GM19372 (cell line): Measurements from ENCODE around the gene ADAMTS9.

Experiments used
- ATAC-seq: cut with Tn5 transposase; IDR thresholded peaks from one replicate; pipeline ENCODE4 v1.9.1; 2021; ENCODE audit warnings: mild to moderate bottlenecking, low read depth, moderate library complexity; ENCODE audit not compliant: unreplicated experiment

Gene ADAMTS9

DNA sequence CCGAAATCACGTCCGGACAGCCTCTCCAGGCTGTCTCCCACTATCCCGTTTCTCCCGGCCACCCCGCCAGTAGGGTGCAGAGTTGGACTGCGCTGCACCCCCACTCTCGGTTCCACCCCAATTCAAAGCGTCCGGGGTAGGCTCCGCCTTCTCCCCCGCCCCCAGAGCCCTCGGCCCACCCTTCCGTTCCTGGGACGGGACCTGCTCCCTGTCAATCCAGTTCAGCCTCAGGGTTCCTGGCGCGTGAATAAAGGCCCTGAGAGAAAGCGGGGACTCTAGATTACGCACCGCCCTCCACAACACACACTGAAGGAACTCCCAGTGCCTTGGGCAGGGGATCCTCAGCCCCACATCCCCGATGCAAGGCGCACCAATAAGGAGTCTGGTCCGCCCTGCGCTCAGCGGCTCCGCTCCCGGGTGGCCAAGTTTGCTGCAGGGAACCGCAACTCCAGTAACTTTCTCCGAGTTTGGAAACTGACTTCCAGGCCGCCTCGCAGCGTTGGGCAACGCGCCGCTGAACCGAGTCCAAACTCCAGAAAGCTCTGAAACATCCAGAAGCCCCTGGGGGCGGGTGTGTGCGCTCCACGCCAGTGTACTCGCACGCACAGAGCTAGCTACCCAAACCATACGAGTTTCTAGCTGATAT is 1.9 kb downstream of the ADAMTS9 start:
- no peak for ATAC-seq

DNA sequence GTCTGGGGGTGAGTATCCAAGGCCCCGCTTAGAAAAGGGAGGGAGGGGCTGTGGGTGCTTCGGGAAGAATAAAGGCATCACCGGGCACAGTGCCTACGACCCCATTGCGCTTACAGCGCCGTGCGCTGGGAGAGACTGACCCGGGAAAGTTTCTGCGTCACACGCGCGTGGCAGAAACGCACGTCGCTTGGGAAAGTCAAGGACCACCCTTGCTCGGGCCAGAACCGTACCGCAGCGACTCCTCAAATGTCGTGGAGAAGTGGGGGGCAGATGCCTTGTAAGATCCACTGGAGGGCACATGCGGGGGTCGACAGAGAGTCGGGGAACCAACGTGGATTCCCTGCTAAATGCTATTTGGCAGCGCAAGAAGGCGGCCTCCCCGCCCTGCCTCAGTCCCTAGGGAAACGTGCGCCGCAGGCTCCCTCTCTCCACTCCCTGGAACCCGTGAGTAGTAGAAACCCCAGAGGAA is 2.4 kb downstream of the ADAMTS9 start:
- ATAC-seq, result no peak

DNA sequence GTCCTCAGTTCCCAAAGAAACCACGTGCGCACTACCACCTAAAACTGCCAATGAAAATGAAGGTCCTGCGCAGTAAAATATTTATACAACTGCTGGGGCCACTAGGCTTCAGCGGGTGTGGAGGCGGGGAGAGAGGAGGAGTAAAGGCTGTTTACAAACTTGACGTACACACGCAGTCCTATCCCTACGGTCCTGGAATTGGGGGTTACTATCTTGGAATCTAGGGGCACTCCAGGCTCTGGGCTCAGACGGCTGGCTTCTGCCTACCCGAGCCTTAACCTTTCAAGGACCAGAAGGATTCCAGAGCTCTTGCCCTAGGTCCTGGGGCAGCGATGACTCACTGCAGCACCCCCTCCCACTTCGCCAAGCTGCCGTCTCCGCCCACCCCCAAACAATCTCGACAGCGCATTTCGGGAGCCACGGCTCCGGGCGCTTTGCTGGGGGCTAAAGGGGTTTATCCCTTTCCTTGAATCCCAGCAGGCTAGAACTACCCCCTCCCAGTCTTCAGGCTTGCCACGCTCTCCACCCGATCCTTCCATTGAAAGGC is 3.0 kb downstream of the ADAMTS9 start:
- ATAC-seq, result no peak

DNA sequence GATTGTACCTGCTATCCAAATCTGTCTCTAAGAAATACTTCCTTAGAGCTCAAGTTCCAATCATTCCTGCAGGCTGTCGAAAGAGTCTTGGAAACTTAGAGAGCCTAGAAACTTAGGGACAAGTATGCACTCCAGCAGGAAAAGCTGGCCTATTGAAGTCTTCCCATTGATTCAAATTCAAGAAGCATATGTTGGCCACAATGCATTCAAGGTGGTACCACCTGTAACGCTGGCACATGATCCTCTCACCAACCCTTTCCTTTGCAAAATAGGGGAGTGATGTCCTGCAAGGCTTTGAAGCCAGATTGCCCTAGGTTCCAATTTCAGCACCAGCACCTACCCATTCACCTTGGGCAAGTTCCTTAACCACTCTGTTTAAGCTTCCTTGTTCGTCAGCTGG is 6.0 kb downstream of the ADAMTS9 start:
- no peak for ATAC-seq

DNA sequence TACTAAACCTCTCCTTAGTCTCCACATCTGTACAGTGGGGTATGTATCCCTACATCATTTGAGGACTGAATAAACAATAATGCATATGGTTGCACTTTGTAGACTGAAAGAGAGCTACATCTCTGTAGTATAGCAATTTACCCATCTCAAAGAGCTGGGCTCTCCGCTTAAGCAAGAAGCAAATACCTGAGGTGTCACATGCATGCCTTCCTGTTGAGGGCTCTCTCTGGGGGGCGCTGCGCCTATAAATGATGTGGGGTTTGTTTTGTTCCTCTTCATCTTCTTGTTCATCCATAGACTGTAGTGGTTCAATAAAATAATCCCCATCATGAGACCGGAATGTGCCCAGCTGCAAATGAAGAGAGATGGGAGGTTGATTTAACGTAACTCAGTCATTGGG is 6.8 kb downstream of the ADAMTS9 start:
- ATAC-seq, result no peak

DNA sequence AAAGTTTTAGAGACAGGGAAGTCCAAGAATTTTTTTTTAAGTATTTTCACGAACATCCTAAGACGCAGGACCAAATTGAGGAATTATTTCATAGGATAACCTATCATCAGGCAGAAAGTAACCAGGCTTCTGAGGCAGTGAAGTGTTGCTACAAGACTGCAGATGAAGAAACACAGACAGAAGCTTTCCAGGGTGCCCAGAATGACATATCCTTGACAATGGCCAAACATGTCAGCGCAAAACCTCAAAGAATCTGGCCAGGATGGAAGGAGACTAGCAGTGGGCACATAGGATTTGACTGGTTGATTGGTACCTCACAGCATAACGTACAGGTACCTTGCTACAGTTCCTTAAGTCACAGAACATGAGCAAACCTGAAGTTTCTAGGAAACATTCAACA is 7.5 kb downstream of the ADAMTS9 start:
- no peak for ATAC-seq

DNA sequence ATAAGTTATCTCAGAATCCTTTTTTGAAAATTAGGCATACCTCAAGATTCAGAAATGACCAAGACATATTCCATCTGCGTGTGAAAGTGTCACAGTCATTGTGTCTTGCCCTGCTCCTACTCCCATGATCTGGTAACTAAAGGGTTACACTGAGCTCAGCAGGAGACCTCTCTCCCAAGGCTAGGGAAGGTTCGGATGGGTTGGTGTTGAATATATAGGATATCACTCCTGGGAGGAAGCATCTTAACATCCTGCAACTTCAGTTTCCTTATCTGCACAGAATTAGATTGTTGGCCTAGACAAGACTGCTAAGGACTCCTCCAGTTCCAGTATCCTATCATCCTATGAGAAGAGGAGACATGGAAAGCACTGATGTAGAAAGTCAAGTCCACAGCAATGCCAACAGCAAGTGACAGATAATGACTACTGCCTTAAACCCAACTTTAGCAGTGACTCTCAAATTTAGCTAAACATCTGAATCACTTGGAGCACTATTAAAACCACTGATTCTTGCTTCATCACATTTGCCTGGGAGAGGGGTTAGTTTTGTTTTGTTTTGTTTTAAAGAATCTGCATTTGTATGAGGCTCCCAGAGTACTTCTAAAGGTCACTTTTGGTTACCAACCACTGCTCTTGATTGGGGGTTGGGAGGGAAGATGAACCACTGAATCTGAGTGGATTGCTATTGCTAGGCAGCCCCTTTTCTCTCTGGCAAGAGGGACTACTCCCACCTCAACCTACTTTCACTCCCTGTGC is 9.7 kb downstream of the ADAMTS9 start:
- ATAC-seq, result no peak

DNA sequence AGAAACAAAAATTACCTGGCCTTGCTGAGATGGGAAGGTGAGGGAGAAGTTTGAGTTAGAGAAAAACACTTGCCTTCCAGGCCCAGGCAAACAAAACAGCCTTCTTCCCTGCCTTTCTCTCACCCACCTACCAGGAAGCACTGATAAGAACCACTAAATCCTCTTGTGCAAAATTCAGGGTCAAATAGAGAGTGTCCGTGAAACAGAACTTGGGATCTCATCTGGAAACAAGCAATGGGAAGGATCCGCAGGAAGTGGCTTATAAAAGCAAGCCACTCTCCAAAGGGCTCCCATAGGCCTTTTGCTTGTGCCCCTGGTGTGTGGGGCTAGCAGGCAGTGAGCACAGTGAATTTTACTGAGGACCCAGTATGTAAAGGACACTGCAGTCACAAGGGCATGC is 11.0 kb downstream of the ADAMTS9 start:
- ATAC-seq, result no peak

DNA sequence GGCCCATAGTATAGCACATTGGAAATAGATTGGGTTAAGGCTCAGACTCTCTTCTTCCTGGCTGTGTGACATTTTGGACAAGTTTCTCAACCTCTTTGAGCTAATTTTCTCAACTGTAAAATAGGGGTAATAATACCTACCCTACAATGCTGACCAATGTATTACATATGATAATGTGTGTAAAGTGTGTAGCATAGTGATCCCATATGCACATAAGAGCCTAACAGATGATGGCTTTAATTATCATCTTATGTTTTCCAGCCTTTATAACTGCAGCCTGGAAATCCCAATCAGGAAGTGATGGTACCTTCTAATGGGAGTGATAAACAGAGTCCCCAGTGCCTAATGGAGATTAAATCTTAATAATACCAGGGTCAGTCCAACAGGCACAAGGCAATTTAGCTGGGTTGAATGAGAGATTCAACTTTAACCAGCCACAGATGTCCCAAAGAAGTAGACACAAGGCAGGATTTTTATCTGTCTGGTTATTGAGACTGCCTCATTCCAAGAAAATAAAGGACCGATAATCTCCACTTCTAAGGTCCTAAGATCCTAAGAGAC is 12.0 kb downstream of the ADAMTS9 start:
- no peak for ATAC-seq

DNA sequence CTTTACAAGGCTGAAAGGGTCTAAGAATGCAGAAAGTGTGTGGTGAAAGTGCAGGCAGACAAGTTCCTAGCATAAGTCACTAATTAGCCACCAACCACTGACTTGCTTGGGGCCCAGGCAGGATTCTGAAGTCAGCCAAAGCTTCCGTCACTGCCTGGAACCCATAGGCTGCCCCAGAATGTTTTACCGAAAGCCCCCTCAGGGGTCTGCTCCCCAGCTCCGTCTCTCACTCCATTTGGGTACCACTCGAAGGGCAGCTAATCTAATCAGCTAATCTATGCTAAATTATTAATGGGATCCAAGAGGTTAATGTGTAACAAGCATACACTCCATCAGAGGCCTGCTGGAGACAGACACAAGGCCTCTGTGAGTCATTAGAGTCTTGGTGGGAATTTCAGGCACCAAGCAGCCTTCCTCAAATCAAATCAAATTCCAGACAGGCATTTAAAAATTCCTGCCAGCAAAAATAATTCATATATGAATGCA is 13.2 kb downstream of the ADAMTS9 start:
- ATAC-seq, result no peak

DNA sequence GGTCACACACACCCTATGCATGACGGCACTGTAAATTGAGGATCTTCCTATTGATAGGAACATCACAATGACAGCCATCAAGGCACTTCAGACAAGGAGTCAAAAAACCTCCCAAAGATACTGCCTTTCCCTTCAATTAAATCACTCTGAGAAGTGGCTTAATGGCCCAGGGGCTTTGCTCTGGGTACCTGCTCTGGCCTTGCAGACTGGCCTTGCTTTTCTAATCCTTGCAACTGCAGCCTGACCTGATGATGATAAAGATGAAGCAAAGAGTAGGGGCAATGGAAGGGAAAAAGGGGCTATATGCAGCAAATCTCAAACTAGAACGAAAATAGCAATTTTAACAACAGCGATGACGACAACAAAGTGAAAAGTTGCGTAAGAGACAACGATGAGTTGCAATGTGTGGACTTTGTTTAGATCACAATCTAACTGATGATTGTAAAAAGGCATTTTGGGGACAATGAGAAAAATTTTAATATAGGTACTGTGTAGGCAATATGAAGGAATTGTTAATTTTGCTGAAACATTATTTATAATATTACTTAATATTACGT is 14.6 kb downstream of the ADAMTS9 start:
- no peak for ATAC-seq

DNA sequence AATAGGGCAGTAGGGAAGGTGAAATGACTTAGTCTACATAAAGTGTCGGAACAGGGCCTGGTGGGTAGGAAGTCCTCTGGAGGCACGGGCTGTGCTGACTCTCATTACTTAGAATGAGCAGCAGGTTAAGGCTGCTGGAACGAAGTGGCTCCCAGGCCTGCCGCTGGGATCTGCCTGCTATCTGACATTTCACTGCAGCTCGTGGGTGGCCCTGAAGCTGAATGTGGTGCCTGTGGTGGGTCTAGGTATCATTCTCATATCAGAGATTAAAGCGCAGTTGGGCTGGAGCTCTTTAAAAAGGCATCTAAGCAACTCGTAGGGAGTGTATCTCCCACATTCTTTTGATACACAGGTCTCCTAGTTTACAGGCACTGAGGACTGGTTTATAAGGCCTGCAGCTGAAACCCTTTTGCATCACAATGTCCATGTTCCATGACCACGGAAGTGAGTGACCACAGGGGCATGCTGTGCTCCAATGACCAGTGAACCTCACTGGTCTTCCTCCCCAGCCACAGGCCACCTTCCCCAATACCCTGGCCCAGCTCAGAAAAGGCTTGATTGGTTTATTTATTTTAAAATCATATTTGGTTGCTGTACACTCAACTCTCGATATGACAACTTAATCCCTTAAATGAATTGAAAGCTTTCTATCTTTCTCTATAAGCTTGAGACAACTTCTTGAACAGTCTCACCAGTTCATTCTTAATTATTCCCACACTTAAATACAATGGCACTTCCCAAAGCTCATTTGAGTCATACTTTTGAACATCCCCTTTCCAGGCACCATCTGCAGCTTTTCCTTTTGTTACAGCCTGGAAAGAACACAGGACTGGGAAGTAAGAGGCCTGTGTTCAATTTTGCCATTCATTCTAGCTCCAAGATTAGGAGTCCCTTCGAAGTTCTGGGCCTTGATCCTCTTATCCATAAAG is 19.0 kb downstream of the ADAMTS9 start:
- ATAC-seq, result no peak

DNA sequence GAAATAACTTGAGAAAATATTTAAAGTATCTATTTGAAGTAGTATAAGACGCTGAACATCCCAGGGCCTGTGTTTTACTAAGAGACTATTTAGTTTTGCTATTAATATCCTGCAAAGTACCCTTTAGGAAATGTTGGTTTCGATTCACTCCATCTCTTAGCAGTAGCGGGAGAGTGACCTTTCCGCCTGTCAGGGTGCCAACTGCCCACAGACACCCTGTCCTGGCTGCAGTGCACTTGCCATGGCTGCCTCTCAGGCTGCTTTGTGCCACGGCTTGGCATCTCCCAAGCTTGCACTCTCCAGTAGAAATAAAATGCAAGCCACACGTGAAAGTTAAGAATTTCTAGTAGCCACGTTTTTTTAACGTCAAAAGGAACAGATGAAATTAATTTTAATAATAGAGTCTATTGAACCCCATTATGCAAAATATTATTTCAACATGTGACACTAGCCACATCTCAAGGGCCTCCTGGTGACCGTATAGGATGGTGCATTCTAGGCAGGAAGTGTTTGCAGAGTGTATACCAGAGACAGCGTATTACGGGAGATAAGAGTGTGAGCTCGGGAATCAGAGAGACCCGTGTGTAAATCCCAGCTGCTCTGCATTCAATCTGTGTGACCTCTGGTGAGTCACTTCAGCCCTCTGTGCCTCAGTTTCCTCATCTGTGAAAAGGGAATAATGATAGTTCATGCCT is 19.8 kb downstream of the ADAMTS9 start:
- no peak for ATAC-seq

DNA sequence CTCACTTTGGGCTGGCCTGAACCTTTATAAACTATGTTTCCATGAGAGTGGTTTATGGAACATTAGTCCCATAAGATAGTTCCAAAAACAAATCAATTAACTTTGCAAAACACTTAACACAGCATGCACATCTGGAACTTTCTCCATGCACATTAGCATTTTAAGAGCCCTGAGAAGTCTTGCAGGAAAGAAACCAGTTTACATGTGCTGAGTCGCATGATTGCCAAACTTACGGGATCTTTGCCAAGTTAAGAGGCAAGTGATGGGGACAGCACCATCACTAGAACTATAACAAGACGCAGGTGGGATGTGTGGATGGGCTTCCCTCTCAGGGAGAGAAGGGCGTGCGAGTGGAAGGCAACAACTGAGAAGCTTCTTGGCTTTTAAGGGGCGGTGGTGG is 20.7 kb downstream of the ADAMTS9 start:
- ATAC-seq, result no peak

DNA sequence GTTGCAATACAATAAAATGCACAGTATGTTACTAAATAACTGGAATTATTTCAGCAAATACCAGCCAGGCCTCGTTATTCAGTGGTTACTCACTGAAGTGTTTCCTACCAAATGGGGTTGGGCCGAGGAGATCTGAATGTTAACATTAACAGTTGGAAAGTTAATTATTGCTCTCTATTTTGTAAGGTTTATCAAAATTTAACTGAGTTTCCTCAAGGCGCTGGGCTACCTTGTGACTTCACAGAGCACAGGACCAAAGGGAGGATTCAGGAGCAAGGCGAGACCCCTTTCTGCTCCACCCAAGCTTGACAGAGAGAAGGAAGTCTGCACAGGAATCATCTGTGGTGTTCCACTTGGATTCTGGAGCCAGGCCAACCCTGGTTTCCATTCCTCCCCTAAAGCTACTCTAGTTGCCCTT is 21.6 kb downstream of the ADAMTS9 start:
- ATAC-seq, result no peak

DNA sequence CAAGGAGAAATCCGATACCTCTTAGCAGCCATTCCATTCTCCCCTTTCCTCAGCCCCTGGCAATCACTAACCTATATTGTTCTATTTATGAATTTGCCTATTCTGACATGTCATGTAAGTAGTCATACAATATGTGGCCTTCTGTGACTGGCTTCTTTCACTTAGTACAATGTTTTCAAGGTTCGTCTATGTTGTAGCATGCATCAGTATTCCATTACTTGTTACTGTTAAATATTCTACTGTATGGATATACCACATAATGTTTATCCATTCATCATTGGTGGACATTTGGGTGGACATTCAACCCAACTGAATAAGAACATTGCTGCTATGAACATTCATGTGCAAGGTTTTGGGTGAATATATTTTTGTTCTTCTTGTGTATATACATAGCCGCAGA is 23.4 kb downstream of the ADAMTS9 start:
- ATAC-seq, result no peak

DNA sequence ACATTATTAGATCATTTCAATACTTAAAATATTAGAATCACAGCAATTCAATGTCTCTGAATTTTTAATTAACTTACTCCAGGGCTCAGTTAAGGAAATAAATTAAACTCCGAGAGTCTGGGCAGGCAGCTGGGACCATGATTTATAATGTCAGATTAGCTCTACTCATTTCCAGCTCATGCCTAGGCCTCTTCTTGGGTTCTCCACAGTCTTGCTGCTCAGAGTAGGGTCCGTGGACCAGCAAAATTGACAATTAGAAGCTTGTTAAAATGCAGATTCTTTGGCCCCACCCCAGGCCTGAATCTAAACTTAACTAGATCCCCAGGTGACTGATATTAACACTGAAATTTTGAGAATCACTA is 28.2 kb downstream of the ADAMTS9 start:
- no peak for ATAC-seq

DNA sequence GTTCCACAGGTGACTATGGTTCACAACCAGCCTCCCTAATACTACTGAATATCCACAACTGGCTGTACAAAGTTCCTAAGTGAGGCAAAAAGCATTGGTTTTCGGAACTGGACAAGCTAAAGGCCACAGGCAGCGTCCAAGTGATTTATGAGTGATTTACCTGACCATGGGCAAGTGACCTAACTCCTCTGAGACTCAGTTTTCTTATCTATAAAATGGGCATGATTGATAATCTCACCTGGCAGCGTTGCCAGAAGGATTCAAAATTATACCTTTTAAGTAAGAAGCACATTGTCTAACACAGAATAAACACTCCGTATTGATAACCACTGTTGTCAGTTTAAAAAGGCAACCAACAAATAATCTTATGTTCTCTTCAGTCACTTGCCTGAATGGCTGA is 29.8 kb downstream of the ADAMTS9 start:
- no peak for ATAC-seq

DNA sequence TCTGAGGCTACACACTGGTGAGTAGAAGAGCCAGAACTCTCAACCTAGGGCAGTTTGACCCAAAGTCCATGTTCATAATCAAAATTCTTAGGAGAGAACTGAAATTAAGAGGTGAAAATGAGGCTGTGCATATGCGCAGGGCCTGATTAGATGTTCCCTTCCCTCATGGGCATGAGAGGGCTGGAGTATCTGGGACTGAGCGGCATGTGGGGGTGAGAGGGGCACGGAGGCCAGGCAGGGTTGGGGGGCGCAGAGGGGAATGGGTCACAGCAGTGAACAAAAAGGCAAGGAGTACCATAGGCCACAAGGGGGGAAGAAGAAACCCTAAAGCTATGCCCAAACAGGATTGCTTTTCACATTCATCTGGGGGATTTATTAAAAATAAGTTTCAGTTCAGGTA is 31.3 kb downstream of the ADAMTS9 start:
- no peak for ATAC-seq

DNA sequence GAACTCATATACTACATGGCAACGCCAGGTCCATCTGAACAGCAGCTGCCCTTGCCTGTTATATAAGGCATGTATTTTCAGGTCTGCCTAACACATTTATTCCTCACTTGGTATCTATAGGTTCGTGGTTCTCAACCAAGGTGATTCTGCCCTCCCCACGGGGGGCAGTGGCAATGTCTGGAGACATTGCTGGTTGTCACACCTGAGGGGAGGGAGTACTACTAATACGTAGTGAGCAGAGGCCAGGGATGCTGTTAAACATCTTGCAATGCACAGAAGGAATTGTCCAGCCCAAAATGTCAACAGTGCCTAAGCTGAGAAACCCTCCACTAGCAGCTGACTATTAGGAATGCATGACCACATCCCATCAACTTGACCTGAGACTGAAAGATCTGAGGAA is 32.6 kb downstream of the ADAMTS9 start:
- no peak for ATAC-seq
